B cell (primary cell): ENCODE results near the gene CCNK.

ENCODE experiments used
- EZH2 ChIP-seq: IDR thresholded peaks from 2 replicates; pipeline ENCODE4 v1.6.1; 2012; ENCODE audit warnings: borderline replicate concordance, low read depth, mild to moderate bottlenecking, moderate library complexity, low read length; ENCODE audit not compliant: insufficient read depth, poor library complexity, severe bottlenecking
- TF ChIP-seq, protein P1 (sequence below): fragments of 200-600 bp; IDR thresholded peaks from one replicate; pipeline ENCODE4 v1.8.0; 2022; ENCODE audit warnings: antibody characterized with exemption, mild to moderate bottlenecking

DNA sequence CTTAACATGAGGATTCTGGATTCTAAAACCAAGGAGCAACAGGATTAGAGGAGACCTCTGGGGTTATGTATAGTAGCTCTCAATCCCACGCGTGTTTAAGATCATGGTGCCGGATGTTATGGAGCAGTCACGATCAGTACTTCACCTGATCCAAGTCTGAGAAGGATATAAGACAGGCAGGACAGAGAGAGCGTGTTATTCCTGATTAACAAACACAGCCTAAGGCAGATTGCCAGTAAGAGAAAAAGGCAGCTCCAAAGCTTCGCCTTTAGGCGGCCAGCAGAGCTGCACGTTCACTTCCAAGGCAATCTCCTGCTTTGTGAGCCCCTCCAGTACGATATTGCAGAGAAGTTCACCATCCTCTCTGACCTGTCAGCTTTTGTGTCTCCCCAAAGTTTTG is 6.0 kb upstream of the CCNK start:
- TF ChIP-seq, protein P1, sequence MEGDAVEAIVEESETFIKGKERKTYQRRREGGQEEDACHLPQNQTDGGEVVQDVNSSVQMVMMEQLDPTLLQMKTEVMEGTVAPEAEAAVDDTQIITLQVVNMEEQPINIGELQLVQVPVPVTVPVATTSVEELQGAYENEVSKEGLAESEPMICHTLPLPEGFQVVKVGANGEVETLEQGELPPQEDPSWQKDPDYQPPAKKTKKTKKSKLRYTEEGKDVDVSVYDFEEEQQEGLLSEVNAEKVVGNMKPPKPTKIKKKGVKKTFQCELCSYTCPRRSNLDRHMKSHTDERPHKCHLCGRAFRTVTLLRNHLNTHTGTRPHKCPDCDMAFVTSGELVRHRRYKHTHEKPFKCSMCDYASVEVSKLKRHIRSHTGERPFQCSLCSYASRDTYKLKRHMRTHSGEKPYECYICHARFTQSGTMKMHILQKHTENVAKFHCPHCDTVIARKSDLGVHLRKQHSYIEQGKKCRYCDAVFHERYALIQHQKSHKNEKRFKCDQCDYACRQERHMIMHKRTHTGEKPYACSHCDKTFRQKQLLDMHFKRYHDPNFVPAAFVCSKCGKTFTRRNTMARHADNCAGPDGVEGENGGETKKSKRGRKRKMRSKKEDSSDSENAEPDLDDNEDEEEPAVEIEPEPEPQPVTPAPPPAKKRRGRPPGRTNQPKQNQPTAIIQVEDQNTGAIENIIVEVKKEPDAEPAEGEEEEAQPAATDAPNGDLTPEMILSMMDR, result no peak
- TF ChIP-seq EZH2, result no peak
